GM19025 (cell line): Measurements from ENCODE around the gene ARHGAP1.
"Not testable (repeated sequence)": the region's sequence is repeated elsewhere in the genome, so short reads cannot be mapped to it uniquely, and the experiment has no call there.

Source experiments
- ATAC-seq: cut with Tn5 transposase; IDR thresholded peaks from one replicate; pipeline ENCODE4 v1.9.1; 2021; ENCODE audit warnings: mild to moderate bottlenecking, low read depth, moderate library complexity; ENCODE audit not compliant: unreplicated experiment

Gene ARHGAP1

GRCh38 chr11:46675288-46675851 lies 25.0 kb downstream of the ARHGAP1 start:
- ATAC-seq: no peak

- ATAC-seq: no peak
These were observed 25.7 kb downstream of the ARHGAP1 start for GRCh38 chr11:46674463-46675287.

GRCh38 chr11:46673713-46674462 lies 26.5 kb downstream of the ARHGAP1 start:
- no peak for ATAC-seq

- ATAC-seq: no peak
These were observed 28.0 kb downstream of the ARHGAP1 start for GRCh38 chr11:46672381-46672839.

- no peak for ATAC-seq
These were observed 28.5 kb downstream of the ARHGAP1 start for GRCh38 chr11:46671958-46672315.

- ATAC-seq: not testable (repeated sequence)
These were observed 29.9 kb downstream of the ARHGAP1 start for GRCh38 chr11:46670521-46670920.

- no peak for ATAC-seq
These were observed 30.7 kb downstream of the ARHGAP1 start for GRCh38 chr11:46669711-46670139.

GRCh38 chr11:46668480-46669085 lies 31.8 kb downstream of the ARHGAP1 start:
- no peak for ATAC-seq

- ATAC-seq: no peak
These were observed 33.4 kb downstream of the ARHGAP1 start for GRCh38 chr11:46667043-46667481.

- no peak for ATAC-seq
These were observed 33.9 kb downstream of the ARHGAP1 start for GRCh38 chr11:46666516-46666915.

GRCh38 chr11:46665356-46665755 lies 35.1 kb downstream of the ARHGAP1 start:
- no peak for ATAC-seq

- no peak for ATAC-seq
These were observed 35.8 kb downstream of the ARHGAP1 start for GRCh38 chr11:46664612-46665011.

GRCh38 chr11:46663277-46663940 lies 37.0 kb downstream of the ARHGAP1 start:
- ATAC-seq: no peak

- ATAC-seq: no peak
These were observed 38.1 kb downstream of the ARHGAP1 start for GRCh38 chr11:46662366-46662765.

GRCh38 chr11:46661836-46662235 lies 38.6 kb downstream of the ARHGAP1 start:
- ATAC-seq: no peak

GRCh38 chr11:46659908-46660307 lies 40.5 kb downstream of the ARHGAP1 start:
- no peak for ATAC-seq

GRCh38 chr11:46658259-46658658 lies 42.2 kb downstream of the ARHGAP1 start:
- no peak for ATAC-seq

- no peak for ATAC-seq
These were observed 43.2 kb downstream of the ARHGAP1 start for GRCh38 chr11:46657186-46657585.

- ATAC-seq: no peak
These were observed 44.8 kb downstream of the ARHGAP1 start for GRCh38 chr11:46655631-46656030.

GRCh38 chr11:46649180-46649738 lies 51.2 kb downstream of the ARHGAP1 start:
- ATAC-seq: no peak
